ENCODE results near the gene PIP4K2C.

- TF ChIP-seq EZH2 (IDR thresholded peaks at IDR 0.05; ENCODE audit: borderline replicate concordance, control insufficient read depth, low read depth, low read length) (no peak), BCL11A (IDR thresholded peaks at IDR 0.05; ENCODE audit: low read depth, low read length) (no peak)
Observed at GRCh38 chr12:57640175-57641042, 49.4 kb downstream of the PIP4K2C start.
